ENCODE data around the gene MARCO. TPM values are rescaled to one million over a fixed set of nuclear protein-coding genes. Genes with fewer than 3 reads are reported as not detected.

Gene MARCO
- total and polyA plus RNA-seq, 2 donors (not counting 3 experiments of a cell fraction or from before 2014, with no cell fraction given): not detected

DNA sequence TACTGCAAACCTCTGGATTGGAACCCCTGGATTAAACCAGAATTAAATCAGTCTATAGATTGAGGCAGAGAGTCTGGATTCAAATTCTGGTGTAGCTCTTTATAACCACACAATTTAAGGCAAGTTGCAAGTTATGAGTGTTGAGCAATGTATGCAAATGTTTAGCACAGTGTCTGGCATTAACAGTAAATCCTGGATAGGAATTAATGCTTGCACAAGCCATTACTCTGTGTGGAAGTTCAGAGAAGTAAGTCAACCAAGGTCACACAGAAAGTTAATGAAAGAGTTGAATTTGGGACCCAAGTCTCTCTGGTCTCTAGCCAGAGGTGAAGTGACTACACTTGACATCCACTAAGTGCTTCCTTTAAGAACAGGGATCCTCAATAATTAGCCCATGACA lies 2.0 kb upstream of the MARCO start:
- H3K9me1 ChIP-seq (replicated peaks; ENCODE audit: control insufficient read depth, extremely low read depth, insufficient read depth, low read length): no peaks in the 10 kb centered on the region
- no peaks in the 10 kb centered on the region for H3K27me3 ChIP-seq (ENCODE audit: control insufficient read depth in 2 of 2, insufficient read depth in 2 of 2, low read length in 2 of 2)
- H3K4me2 ChIP-seq (ENCODE audit: insufficient read depth, low read length): no peak overlapping the region
- no peaks in the 10 kb centered on the region for H4K20me1 ChIP-seq (replicated peaks; ENCODE audit: control insufficient read depth, extremely low read depth, insufficient read depth, low read length)
- intact Hi-C loops (cut with micrococcal nuclease): no loop called here
- no peak overlapping the region for H3K9ac ChIP-seq (replicated peaks; ENCODE audit: extremely low read depth, insufficient read depth, low read length)
- H2AFZ ChIP-seq (ENCODE audit: low read depth, low read length): no peak overlapping the region
- CTCF ChIA-PET: no interaction called here
- TF ChIP-seq POLR2AphosphoS5 (IDR thresholded peaks at IDR 0.05; ENCODE audit: insufficient read depth, low read depth, low read length): no peak
- TF ChIP-seq EZH2 (IDR thresholded peaks at IDR 0.05; ENCODE audit: borderline replicate concordance, low read depth, low read length, severe bottlenecking): no peak
- no peak for TF ChIP-seq JUN (IDR thresholded peaks at IDR 0.05; ENCODE audit: borderline replicate concordance, insufficient read depth, insufficient read length, low read depth)
- no peak for TF ChIP-seq MYC (IDR thresholded peaks at IDR 0.05; ENCODE audit: low read depth, low read length)
- TF ChIP-seq FOS (IDR thresholded peaks at IDR 0.05; ENCODE audit: borderline replicate concordance, insufficient read depth, low read length): no peak
- TF ChIP-seq, protein P1, sequence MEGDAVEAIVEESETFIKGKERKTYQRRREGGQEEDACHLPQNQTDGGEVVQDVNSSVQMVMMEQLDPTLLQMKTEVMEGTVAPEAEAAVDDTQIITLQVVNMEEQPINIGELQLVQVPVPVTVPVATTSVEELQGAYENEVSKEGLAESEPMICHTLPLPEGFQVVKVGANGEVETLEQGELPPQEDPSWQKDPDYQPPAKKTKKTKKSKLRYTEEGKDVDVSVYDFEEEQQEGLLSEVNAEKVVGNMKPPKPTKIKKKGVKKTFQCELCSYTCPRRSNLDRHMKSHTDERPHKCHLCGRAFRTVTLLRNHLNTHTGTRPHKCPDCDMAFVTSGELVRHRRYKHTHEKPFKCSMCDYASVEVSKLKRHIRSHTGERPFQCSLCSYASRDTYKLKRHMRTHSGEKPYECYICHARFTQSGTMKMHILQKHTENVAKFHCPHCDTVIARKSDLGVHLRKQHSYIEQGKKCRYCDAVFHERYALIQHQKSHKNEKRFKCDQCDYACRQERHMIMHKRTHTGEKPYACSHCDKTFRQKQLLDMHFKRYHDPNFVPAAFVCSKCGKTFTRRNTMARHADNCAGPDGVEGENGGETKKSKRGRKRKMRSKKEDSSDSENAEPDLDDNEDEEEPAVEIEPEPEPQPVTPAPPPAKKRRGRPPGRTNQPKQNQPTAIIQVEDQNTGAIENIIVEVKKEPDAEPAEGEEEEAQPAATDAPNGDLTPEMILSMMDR (IDR thresholded peaks at IDR 0.05; ENCODE audit: extremely low read depth in 1 of 2, insufficient read depth in 1 of 2, low read depth in 1 of 2, low read length in 2 of 2): no peak
- TF ChIP-seq GATA2 (IDR thresholded peaks at IDR 0.05; ENCODE audit: insufficient read depth, insufficient read length, low read depth, low read length): no peak
- TF ChIP-seq, protein P2, sequence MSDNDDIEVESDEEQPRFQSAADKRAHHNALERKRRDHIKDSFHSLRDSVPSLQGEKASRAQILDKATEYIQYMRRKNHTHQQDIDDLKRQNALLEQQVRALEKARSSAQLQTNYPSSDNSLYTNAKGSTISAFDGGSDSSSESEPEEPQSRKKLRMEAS (IDR thresholded peaks at IDR 0.05; ENCODE audit: insufficient read depth, insufficient read length): no peak
- TF ChIP-seq POLR2A (IDR thresholded peaks at IDR 0.05; ENCODE audit: low read depth, low read length): no peak
- no TSS peak for BruUV-seq (replicated peaks)
- DNase-seq (ENCODE audit: low read depth, low spot score) (no peak), FAIRE-seq (no peak)
- H3K36me3 ChIP-seq (ENCODE audit: control insufficient read depth in 2 of 2, extremely low read depth in 1 of 2, insufficient read depth in 2 of 2, low read length in 2 of 2): no peaks in the 10 kb centered on the region
- no peaks in the 10 kb centered on the region for H3K79me2 ChIP-seq (ENCODE audit: control insufficient read depth, insufficient read depth, low read length)
- no peaks in the 10 kb centered on the region for H3K4me1 ChIP-seq (ENCODE audit: control insufficient read depth, extremely low read depth, insufficient read depth, low read length)
- H3K9me3 ChIP-seq (replicated peaks; ENCODE audit: control insufficient read depth, insufficient read depth, low read length): no peaks in the 10 kb centered on the region
- POLR2A ChIA-PET: no interaction called here
- dilution Hi-C loops (cut with MboI; ENCODE audit: extremely low pct_ligation_motif_present, low sequenced_read_pairs): no loop called here
- no peak overlapping the region for H3K27ac ChIP-seq (ENCODE audit: insufficient read depth, low read depth, low read length)
- H3K4me3 ChIP-seq (replicated peaks in 1 of 3; ENCODE audit: insufficient read depth in 1 of 3, low read depth in 1 of 3, low read length in 3 of 3): no peak overlapping the region
